ENCODE measurements around the gene SPSB2.

DNA sequence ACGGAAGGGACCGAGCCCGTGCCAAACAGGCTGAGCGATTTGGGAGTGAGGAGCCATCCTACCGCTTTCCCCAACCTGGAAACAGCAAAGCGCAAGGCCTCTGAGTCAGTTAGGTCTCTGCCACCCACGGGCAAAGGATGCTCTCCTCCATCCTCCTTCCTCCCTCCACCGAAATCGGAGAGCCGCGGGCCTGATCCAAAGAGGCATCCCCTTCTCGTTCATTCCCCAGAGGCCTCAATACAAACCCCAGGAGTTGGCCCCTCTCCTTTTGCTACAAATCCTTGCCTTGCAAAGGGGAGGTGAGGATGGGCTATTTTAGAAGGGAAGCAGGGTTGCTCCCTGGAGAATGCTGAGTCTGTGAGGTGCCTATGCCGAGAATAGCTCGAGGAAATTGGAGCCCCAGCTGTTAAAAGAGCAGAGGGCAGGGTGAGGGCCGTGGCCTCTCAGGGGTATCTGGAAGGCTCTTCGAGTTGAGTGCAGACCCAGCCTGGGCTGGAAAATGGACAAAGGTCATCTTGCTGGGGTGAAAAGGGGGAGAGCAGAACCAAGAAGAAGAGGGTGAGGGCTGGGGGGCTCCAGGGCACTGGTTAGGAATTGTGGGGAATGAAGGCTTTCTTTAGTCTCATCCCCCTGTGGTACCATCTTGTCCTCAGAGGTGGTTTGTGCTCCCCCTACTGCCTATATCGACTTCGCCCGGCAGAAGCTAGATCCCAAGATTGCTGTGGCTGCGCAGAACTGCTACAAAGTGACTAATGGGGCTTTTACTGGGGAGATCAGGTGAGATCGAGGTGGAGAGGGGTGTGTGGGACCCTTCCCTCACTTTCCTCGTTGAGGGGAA is 4.7 kb downstream of the SPSB2 start:
- no peak for TF ChIP-seq POLR2A (IDR thresholded peaks at IDR 0.05; ENCODE audit: low read length)
- TF ChIP-seq GATA1 (IDR thresholded peaks at IDR 0.05; ENCODE audit: low read depth, low read length) = no peak
